GM12878 (cell line): Measurements from ENCODE around the gene CCDC91.

ENCODE experiments used
- CTCF ChIP-seq, 3 experiments: IDR thresholded peaks in 2 of 3; conservative IDR thresholded peaks in 1 of 3; 2 replicates each; pipeline ENCODE4 v1.5.1; 2011; ENCODE audit warnings: low read depth in 3 of 3, low read length in 3 of 3, mild to moderate bottlenecking in 3 of 3, control low read depth in 2 of 3, moderate library complexity in 2 of 3, inconsistent platforms in 1 of 3, mixed read lengths in 1 of 3; ENCODE audit not compliant: control insufficient read depth in 2 of 3, insufficient read depth in 1 of 3; ENCODE audit errors: extremely low read depth in 1 of 3
- HDAC2 ChIP-seq: fragments of 200-600 bp; sonication (generic); IDR thresholded peaks from 2 replicates; pipeline ENCODE4 v1.6.1; 2017
- TAF1 ChIP-seq: IDR thresholded peaks from 2 replicates; pipeline ENCODE4 v1.6.1; 2011; ENCODE audit warnings: mild to moderate bottlenecking, low read depth, low read length, borderline replicate concordance

GRCh38 chr12:28331130-28331529 is 140.9 kb downstream of the CCDC91 start:
- no peak for TF ChIP-seq CTCF (IDR thresholded peaks at IDR 0.05 in 2 of 3, conservative IDR thresholded peaks at IDR 0.05 in 1 of 3; ENCODE audit: control insufficient read depth in 2 of 3, extremely low read depth in 1 of 3, insufficient read depth in 1 of 3, low read depth in 3 of 3, low read length in 3 of 3)
- no peak for TF ChIP-seq HDAC2
- TF ChIP-seq TAF1 = no peak
